Prostate gland (tissue), 2 donors: ENCODE measurements around the gene PIP5K1C. TPM values are rescaled to one million over a fixed set of nuclear protein-coding genes. Genes with fewer than 3 reads are reported as not detected.

Experiments used
- DNase-seq: peaks from one replicate; pipeline ENCODE4 v3.0.0-alpha.2; 2019; ENCODE audit warnings: low spot score
- H3K27ac ChIP-seq, 2 donors: fragments of 200-600 bp; sonication (generic); 2 replicates each; pipeline ENCODE4 v1.5.1; 2017 to 2019
- H3K27me3 ChIP-seq: fragments of 200-600 bp; sonication (generic); replicated peaks from 2 replicates; pipeline ENCODE4 v1.5.1; 2019; ENCODE audit not compliant: insufficient read depth
- H3K36me3 ChIP-seq, 2 donors: fragments of 200-600 bp; sonication (generic); 1 replicate in 1 of 2; 2 replicates in 1 of 2; pipeline versions ENCODE4 v1.5.1 to v1.8.1; 2017 to 2019
- H3K4me1 ChIP-seq: fragments of 200-600 bp; sonication (generic); replicated peaks from 2 replicates; pipeline ENCODE4 v1.5.1; 2019
- H3K4me3 ChIP-seq, 2 donors: fragments of 200-600 bp; sonication (generic); 2 replicates each; pipeline ENCODE4 v1.5.1; 2017 to 2019
- H3K9me3 ChIP-seq: fragments of 200-600 bp; sonication (generic); 2 replicates; pipeline ENCODE4 v1.5.1; 2017
- POLR2A ChIP-seq: fragments of 450-650 bp; IDR thresholded peaks from one replicate; pipeline ENCODE4 v1.6.1; 2016; ENCODE audit warnings: antibody characterized with exemption, mild to moderate bottlenecking
- POLR2AphosphoS5 ChIP-seq: sonication (generic); formaldehyde crosslinking; IDR thresholded peaks from one replicate; pipeline ENCODE4 v1.6.1; 2017; ENCODE audit warnings: antibody characterized with exemption
- WGBS: methylation state at CpG from one replicate; pipeline ENCODE4 v1.1.5; 2018; 5-methylcytosine and 5-hydroxymethylcytosine counted together
- intact Hi-C: fragments of 100-400 bp; cut with DNase I; formaldehyde crosslinking; loops from one replicate; pipeline ENCODE4 v1.14.2; 2022
- total RNA-seq, 2 donors: library from RNA; depleted of rRNA; stranded (reverse); fragments of >200 nt; gene quantifications; one replicate each; pipeline ENCODE4 v1.1.0, GENCODE V29; 2016
- TF ChIP-seq, protein P1 (sequence below), 4 experiments: fragments of 200-600 bp in 2 of 4; fragments of 450-650 bp in 2 of 4; sonication (generic) in 2 of 4; IDR thresholded peaks; 1 replicate in 3 of 4; 2 replicates in 1 of 4; pipeline ENCODE4 v1.5.1; 2016 to 2019; ENCODE audit warnings: antibody characterized with exemption in 4 of 4, mild to moderate bottlenecking in 2 of 4, moderate library complexity in 2 of 4

Gene PIP5K1C
- total RNA-seq, 2 donors from 2014 or later: 34.3 to 75.5 TPM

DNA sequence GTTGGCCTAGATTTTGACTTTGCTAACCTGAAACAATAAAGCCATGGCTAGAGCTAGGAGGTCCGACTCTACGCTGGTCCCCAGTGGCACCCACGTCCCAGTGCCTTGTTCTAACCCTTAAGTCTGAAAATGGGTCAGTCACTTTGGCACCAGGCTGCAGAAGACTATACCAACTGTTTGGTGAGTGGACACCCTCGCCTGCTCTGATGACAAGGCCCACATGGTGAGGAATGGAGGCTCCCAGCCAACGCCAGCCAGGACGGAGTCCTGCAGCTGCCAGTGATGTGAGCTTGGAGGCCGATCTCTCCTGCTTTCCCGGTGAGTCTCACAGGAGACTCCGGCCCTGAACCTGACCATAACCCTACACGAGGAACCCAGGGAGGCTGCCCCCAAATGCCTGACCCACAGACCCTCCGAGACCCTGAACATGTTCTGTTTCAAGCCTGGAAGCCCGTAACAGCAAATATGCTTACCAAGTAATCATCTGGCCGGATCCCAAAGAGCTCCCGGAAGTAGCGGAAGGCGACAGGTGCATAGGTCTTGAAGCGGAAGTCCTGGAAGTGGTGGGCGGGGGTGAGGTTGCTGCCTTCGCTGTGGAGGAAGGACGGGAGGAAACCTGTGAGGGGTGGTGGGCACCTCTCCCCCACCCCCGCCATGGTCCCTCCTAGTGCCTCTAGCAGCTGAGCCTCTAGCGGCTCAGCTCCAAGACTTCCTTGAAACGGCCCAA lies 39.6 kb downstream of the PIP5K1C start:
- Histone ChIP-seq H3K4me1 (no peaks in the 10 kb centered on the region), H3K27me3 (no peaks in the 10 kb centered on the region), H3K27ac (no peak overlapping the region), H3K36me3 (peaks cover 3 to 23% of the 10 kb centered on the region in 2 donors), H3K9me3 (no peaks in the 10 kb centered on the region), H3K4me3 (no peak overlapping the region)
- TF ChIP-seq, protein P1, sequence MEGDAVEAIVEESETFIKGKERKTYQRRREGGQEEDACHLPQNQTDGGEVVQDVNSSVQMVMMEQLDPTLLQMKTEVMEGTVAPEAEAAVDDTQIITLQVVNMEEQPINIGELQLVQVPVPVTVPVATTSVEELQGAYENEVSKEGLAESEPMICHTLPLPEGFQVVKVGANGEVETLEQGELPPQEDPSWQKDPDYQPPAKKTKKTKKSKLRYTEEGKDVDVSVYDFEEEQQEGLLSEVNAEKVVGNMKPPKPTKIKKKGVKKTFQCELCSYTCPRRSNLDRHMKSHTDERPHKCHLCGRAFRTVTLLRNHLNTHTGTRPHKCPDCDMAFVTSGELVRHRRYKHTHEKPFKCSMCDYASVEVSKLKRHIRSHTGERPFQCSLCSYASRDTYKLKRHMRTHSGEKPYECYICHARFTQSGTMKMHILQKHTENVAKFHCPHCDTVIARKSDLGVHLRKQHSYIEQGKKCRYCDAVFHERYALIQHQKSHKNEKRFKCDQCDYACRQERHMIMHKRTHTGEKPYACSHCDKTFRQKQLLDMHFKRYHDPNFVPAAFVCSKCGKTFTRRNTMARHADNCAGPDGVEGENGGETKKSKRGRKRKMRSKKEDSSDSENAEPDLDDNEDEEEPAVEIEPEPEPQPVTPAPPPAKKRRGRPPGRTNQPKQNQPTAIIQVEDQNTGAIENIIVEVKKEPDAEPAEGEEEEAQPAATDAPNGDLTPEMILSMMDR (IDR thresholded peaks at IDR 0.05): no peak
- TF ChIP-seq POLR2A: no peak
- TF ChIP-seq POLR2AphosphoS5: no peak
- intact Hi-C loops: no loop called here
- no peak for DNase-seq
- 77% methylated on average over 23 of the region's 23 CpGs for WGBS

DNA sequence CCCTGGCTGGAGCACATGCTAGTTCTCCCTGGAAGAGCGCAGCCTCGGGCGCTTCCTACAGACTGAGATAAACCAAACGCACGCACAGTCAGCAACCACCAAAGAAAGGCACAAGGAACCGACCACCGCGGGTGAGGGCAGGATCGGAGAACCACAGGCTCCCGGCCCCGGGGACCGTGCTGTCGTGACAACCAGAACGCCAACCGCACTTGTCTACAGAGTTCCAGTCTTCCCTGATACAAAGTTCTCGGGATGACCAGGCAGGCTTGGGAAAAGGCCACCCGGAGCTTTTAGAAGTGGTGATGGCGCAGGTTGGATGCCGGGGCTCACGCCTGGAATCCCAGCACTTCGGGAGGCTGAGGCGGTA lies 40.5 kb downstream of the PIP5K1C start:
- Histone ChIP-seq H3K36me3 (peaks cover 7 to 23% of the 10 kb centered on the region in 2 donors), H3K27me3 (no peaks in the 10 kb centered on the region), H3K9me3 (no peaks in the 10 kb centered on the region), H3K4me3 (no peak overlapping the region), H3K4me1 (no peaks in the 10 kb centered on the region), H3K27ac (no peak overlapping the region)
- intact Hi-C loops: no loop called here
- no peak for DNase-seq
- WGBS: 88% methylated on average over 22 of the region's 22 CpGs
- TF ChIP-seq, protein P1 (IDR thresholded peaks at IDR 0.05): no peak
- TF ChIP-seq POLR2A: no peak
- TF ChIP-seq POLR2AphosphoS5: no peak

GRCh38 chr19:3658870-3659745 lies 41.2 kb downstream of the PIP5K1C start:
- WGBS: 89% methylated on average over 36 of the region's 37 CpGs
- Histone ChIP-seq H3K27ac (no peak overlapping the region), H3K4me1 (no peaks in the 10 kb centered on the region), H3K4me3 (no peak overlapping the region), H3K27me3 (no peaks in the 10 kb centered on the region), H3K9me3 (no peaks in the 10 kb centered on the region), H3K36me3 (peaks cover 7 to 23% of the 10 kb centered on the region in 2 donors)
- DNase-seq: no peak
- intact Hi-C loops: no loop called here
- TF ChIP-seq, protein P1 (IDR thresholded peaks at IDR 0.05): no peak
- no peak for TF ChIP-seq POLR2AphosphoS5
- TF ChIP-seq POLR2A: no peak

DNA sequence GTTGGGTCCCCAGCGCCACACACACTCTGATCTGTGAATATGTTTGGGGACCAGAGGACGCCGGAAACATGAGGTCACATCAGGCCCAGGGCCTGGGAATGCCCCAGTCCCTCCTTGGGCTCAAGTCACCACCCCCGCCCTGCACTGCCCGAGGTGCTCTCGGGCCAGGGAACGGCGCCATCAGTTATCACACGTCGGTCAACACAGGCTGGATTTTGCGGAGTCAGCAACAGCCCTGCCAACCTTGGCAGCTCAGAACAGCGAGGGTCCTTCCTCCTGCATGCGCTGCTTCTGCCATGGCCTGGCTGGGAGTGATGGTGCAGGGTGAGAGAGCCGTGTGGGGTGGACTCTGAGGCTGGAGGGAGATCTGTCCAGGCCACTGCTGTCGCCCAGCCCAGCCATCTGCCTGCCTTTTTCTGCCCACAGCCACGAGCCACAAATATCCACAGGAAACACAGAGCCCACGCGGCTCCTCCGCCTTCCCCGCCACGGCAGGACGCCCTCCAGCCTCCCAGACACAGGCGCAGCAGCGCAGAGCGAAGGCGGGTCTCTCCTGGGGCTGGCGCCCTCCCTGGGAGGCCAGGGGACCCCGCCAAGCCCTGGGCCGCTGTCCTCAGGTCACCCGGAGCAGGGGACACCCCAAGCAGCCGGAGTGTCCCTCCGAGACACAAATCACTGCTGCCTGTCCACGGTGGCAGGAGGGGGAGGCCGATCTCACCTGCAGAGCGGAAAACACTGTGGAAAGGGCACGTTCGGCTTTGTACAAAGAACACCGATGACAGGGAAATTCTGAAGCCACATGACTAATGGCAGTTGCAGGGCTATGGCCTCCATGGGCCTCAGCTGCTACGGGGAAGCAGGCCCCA lies 42.0 kb downstream of the PIP5K1C start:
- Histone ChIP-seq H3K9me3 (no peaks in the 10 kb centered on the region), H3K4me1 (no peaks in the 10 kb centered on the region), H3K36me3 (peaks cover 7 to 30% of the 10 kb centered on the region in 2 donors), H3K27me3 (no peaks in the 10 kb centered on the region), H3K4me3 (no peak overlapping the region), H3K27ac (no peak overlapping the region)
- TF ChIP-seq POLR2AphosphoS5 (no peak), POLR2A (no peak)
- TF ChIP-seq, protein P1 (IDR thresholded peaks at IDR 0.05): no peak
- 81% methylated on average over 35 of the region's 39 CpGs for WGBS
- intact Hi-C loops: no loop called here
- DNase-seq: no peak
